CD4-positive, alpha-beta T cell treated with Interferon alpha-2 for 1 hour (primary cell): Measurements from ENCODE around the gene HEPN1.

Experiments used
- DNase-seq, 2 donors: peaks; one replicate each; pipeline ENCODE4 v3.0.0-alpha.2; 2020 to 2022

HEPN1 gene

GRCh38 chr11:124902616-124903015 lies 16.4 kb upstream of the HEPN1 start:
- DNase-seq: no peak

- DNase-seq: peak in 1 of 2 donors; percentile 19
These were observed 3.3 kb upstream of the HEPN1 start for GRCh38 chr11:124915541-124916369.

DNA sequence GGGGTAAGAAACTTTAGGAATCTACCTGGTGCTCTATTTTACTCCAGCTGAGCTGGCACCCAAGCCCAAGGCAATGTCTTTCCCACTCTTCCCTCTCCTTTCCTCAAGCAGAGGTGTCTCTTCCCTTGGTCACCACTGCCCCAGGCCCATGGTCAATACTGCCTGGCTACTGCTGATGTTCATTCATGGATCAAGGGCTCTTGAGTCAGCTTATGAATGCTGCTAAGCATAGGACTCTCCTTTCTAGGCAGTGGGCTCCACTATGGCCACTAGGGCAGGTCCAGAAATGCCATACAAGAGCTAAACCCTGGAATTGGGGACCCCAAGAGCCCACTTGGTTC lies 2.7 kb upstream of the HEPN1 start:
- DNase-seq: no peak

DNA sequence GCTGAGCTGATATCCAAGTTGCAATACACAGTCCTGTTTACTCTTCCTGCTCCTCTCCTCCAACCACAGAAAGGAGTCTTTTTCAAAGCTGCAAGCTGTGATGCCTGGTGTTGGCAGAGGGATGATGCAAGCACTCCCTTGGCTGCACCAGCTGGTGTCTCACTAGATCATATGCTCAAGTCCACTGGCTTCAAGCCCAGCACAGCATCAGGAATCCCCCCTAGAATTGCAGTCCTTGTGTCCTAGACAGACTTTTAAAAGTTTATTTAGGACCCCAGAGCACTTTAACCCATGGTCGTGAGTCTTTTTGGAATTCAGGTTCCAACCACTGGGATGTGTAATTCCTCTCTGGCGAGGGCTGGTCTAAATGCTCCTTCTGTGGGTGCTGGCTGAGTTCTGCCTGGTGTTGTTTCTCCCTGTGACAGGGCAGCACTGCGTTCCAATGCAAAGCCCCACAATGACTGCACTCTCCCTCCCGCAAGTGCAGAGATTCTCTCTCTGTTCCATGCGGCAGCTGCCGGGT lies 1.9 kb upstream of the HEPN1 start:
- no peak for DNase-seq

DNA sequence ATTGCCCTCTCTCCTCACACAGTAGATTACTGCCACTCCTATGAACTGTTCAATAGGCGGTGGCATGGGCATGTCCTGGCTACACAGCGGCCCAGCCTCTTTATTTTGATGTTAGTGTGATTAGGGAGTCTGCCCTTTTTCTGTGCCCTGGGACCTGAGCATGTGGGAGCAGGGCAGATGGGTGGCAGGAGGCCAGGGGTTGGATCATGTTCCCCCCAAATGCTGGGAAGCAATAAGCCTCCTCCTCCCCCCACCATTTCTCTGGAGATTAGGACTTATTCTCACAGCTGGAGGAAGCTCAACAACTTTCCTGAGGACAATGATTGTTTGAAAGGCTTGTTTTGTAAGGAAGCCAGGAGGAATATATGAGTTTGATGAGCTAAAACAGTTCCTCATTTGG lies 848 bp downstream of the HEPN1 start:
- DNase-seq: no peak

DNA sequence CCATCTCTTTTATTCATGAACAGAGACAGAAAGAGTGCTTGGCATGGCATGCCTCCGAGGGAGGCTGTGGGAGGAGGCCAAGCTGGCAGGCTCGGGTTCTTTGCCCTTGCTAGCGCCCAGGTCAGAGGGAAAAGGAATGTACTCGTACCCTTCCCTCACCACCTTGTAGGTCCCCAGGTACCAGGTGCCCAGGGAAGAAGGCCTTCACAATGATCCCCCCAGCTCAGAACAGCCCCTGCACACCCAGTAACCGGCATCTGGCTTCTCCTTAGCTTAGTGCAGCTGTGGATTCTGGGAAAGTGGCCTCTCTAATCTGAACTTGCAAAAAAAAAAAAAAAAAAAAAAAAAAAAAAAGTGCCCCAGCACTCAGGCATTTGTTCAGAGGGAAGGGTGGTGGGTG lies 1.3 kb downstream of the HEPN1 start:
- no peak for DNase-seq

DNA sequence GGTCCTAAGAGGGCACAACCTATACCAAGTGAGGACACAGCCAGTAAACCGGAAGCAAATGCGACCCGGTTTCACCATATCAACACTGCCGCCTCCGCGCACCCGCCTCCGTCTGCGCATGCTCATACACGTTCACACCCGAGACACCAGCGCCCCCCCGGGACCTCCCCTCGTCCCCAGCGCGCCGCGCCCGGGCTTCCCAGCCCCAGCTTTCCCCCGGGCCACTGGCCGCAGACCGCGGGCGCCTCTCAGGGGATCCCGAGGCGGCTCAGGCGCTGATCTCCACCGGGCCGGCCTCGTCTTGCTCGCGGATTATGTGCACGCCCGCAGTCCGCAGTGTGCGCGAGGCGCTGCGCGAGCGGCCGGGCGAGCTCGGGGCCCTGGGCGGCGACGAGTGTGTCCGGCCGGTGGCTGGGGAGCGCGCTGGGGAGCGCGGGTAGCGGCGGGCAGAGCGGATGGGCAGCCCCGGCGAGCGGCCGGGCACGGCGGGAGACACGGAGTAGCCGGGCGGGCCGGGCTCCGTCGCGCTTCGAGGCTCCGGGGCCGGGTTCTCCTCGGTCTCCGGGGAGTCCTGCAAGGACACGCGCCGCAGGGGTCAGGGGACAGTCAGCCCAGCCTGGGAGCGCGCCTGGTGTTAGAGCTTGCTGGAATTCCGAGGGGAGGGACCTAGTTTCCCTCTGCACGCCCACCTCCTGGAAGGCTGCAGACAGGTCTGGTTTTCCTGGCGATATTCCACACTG lies 2.0 kb downstream of the HEPN1 start:
- peak; percentile 84 for DNase-seq

DNA sequence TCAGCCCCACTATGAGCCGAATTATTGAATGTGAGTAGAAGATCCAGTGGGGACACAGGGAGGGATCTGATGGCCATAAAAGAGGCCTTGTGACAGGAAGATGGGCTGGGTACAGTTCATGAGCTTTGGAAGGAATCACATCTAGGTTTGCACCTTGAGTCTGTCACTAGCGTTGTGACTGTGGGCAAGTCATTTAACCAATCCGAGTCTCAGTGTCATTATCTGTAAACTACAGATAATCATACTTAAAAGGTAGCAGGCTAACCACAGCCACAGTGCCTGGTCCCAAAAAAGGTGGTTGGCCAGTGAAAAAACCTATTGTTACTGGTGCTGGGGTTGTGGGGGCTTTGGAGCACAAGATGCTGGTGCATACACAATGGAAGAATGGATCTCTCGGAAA lies 3.8 kb downstream of the HEPN1 start:
- DNase-seq: no peak

DNA sequence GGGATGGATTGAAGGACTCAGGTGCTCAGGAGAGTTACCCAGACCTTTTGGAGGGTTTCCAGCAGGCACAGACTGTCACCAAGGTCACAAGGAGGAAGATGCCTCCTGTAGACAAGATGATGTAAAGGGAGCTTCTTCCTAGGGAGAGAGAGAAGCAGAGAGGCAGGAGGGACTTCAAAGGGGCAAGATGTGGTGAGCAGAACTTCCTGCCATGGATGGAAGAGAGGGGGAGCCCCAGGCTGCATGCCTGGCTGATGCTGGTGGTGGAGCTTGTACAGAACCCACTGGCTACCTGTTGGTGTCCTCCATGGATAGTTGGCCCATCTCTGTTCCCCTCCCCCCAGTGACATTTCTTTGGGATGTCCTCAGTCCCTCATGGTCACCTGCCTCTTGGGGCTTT lies 4.2 kb downstream of the HEPN1 start:
- DNase-seq: peak in 1 of 2 donors; percentile 13

DNA sequence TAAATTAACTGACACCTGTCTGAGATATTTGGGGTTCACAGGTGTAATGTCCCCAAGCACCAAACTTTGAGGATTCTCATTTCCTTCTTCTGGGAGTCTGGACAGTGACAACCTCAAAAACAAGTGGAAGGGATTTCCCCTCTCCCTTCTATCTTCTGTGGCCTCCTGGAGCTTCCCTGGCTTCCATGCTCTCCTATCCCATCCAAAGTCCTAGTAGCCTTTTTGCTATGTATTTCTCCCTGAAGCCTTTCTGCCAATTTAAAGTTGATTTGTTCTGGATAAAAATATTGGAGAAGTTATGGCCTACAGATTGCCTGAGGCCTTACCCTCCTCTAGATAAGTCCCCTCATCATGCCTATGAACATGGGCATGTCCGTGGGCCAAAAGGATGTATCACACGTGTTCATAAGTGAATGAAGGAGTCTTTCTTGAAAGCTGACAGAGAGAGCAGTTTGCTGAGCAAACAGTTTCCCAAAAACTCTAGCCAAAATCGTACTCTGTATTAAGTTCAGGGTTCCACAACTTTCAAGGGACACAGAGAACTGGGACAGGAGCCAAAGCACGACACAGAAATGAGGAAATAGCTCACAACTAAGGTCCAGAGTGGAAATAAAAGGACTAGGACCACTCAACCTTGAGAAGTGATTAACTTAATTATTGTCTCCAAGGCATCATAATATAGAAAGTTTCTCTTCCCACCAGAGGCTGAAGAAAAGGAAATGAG lies 10.1 kb downstream of the HEPN1 start:
- no peak for DNase-seq

GRCh38 chr11:124930799-124931198 lies 11.7 kb downstream of the HEPN1 start:
- DNase-seq: no peak

GRCh38 chr11:124934862-124935547 lies 16.0 kb downstream of the HEPN1 start:
- no peak for DNase-seq

- DNase-seq: no peak
These were observed 16.8 kb downstream of the HEPN1 start, which contains the start of gene HEPACAM for GRCh38 chr11:124935548-124936514. Gene HEPACAM (minus strand): TSS chr11:124936047. CDS start chr11:124936006, 41 bp downstream.

DNA sequence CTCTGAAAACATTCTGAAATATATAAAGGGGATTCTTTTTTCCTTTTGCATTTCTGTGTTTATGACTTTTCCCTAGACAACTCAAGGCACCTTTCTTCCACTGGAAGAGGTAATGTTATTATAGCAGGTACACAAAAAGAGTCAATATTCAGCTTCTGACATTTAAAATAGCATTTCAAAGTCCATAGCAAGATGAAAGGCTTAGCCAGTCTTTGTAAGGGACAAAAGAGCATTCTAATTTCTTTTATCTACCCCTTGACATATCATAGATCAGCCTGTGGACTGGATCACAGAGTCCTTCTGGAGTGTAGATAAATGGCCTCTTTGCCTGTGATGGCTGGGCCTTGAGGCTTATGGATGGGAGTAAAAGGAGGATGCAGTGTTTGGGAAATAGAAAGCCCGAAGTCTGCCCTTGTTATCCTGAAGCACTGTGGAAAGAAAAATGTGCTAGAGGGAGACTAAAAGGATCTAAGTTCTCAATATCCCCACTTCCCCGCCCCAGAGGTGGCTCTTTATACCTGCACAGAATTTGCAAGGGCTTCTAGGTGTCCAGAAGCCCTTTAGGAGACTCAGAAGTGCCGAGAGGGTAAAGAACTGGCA lies 18.4 kb downstream of the HEPN1 start:
- DNase-seq: no peak

GRCh38 chr11:124938206-124938765 lies 19.2 kb downstream of the HEPN1 start:
- no peak for DNase-seq

DNA sequence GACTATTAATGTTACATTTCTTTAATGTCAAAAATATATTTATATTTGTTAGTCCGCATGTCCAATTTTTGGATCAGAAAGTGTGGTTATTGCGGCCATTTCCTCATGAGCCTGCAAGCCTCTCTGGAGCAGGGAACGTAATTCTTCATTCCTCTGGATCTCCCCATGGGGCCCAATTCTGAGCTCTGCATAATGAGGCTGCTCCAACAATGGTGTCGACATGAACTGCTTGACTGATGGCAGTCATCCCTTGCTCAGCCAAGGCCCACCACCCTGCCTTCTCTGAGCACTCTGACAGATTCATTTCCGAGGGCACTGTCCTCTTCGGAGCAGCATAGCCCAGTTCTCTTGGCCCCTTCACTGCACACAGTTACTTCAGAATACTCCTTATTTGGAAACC lies 19.9 kb downstream of the HEPN1 start:
- DNase-seq: no peak

DNA sequence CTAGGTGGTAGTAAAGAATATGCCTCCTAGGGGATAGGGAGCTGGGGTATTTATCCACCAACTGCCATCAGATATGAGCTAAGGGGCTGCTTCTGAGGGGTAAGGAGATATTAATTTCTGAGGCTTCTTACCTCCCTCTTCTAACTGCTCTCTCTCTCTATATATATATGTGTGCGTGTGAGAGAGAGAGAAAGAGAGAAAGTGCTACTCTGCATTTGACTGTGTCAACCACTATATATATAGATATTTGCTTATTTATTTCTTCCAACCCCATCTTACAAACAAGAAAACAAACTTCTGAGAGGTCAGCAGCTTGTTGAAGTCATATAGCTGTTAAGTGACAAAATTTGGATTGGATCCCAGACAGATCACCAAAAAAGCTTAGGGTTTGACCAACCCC lies 22.7 kb downstream of the HEPN1 start:
- DNase-seq: no peak

- DNase-seq: no peak
These were observed 23.6 kb downstream of the HEPN1 start for GRCh38 chr11:124942466-124943253.

GRCh38 chr11:124943254-124943616 lies 24.2 kb downstream of the HEPN1 start:
- no peak for DNase-seq

DNA sequence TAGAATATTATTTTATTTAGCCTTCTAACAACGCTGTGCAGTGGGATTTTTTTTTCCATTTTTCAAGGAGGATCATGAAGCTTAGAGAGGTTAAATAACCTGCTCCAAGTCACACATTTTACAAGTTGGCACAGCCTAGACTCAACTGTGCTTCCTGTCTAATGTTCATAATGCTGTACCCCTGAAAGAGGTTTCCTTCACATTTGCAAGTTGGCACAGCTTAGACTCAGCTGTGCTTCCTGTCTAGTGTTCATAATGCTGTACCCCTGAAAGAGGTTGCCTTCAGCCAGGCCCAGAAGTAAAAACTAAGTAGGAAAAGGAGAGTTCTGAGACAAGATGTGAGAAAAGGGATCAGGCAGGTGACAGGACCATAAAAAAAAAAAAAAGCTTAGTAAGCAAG lies 24.7 kb downstream of the HEPN1 start:
- no peak for DNase-seq
